Liver (tissue), 9 donors: ENCODE data around the gene GDF10. TPM values are rescaled to one million over a fixed set of nuclear protein-coding genes. Genes with fewer than 3 reads are reported as not detected.

Experiments
- DNase-seq: peaks from one replicate; pipeline ENCODE4 v3.0.0-alpha.2; 2017; ENCODE audit warnings: low spot score
- H3K27ac ChIP-seq, 2 donors: one replicate each; pipeline ENCODE4 v1.7.0; 2013; ENCODE audit warnings: inconsistent platforms in 2 of 2, low read length in 2 of 2, control low read depth in 1 of 2, low read depth in 1 of 2, mild to moderate bottlenecking in 1 of 2
- H3K27me3 ChIP-seq, 4 donors: one replicate each; pipeline versions ENCODE4 v1.6.1 to v1.7.0; 2013; ENCODE audit warnings: low read length in 3 of 4, inconsistent platforms in 1 of 4, mild to moderate bottlenecking in 1 of 4, moderate library complexity in 1 of 4; ENCODE audit not compliant: control insufficient read depth in 4 of 4, insufficient read depth in 4 of 4
- H3K36me3 ChIP-seq, 4 donors: one replicate each; pipeline versions ENCODE4 v1.6.1 to v1.7.0; 2013; ENCODE audit warnings: low read length in 3 of 4, mild to moderate bottlenecking in 3 of 4, low read depth in 1 of 4, moderate library complexity in 1 of 4; ENCODE audit not compliant: control insufficient read depth in 4 of 4, insufficient read depth in 3 of 4
- H3K4me1 ChIP-seq, 4 donors: one replicate each; pipeline versions ENCODE4 v1.6.1 to v1.7.0; 2013; ENCODE audit warnings: low read length in 3 of 4, mild to moderate bottlenecking in 3 of 4, moderate library complexity in 1 of 4; ENCODE audit not compliant: control insufficient read depth in 4 of 4, insufficient read depth in 4 of 4
- H3K4me3 ChIP-seq, 3 donors: one replicate each; pipeline versions ENCODE4 v1.6.1 to v1.7.0; 2013; ENCODE audit warnings: low read length in 3 of 3, control low read depth in 1 of 3, low read depth in 1 of 3, mild to moderate bottlenecking in 1 of 3
- H3K9ac ChIP-seq, 2 donors: one replicate each; pipeline ENCODE4 v1.7.0; 2013; ENCODE audit warnings: low read length in 2 of 2, mild to moderate bottlenecking in 2 of 2, moderate library complexity in 2 of 2, control low read depth in 1 of 2, low read depth in 1 of 2
- H3K9me3 ChIP-seq, 4 donors: one replicate each; pipeline versions ENCODE4 v1.6.1 to v1.7.0; 2013; ENCODE audit warnings: low read length in 3 of 4; ENCODE audit not compliant: control insufficient read depth in 4 of 4
- ATF3 ChIP-seq: IDR thresholded peaks from 2 replicates; pipeline ENCODE4 v1.6.1; 2016; ENCODE audit warnings: antibody characterized with exemption
- EGR1 ChIP-seq, 2 donors: IDR thresholded peaks; 2 replicates each; pipeline ENCODE4 v1.6.1; 2016 to 2018; ENCODE audit warnings: antibody characterized with exemption in 2 of 2, low read depth in 2 of 2
- FOXA1 ChIP-seq: IDR thresholded peaks from 2 replicates; pipeline ENCODE4 v1.6.1; 2016; ENCODE audit warnings: antibody characterized with exemption
- FOXA2 ChIP-seq: IDR thresholded peaks from 2 replicates; pipeline ENCODE4 v1.6.1; 2016; ENCODE audit warnings: antibody characterized with exemption
- GABPA ChIP-seq, 2 donors: IDR thresholded peaks in 1 of 2; conservative IDR thresholded peaks in 1 of 2; 2 replicates each; pipeline ENCODE4 v1.6.1; 2016; ENCODE audit warnings: antibody characterized with exemption in 2 of 2, mild to moderate bottlenecking in 1 of 2, moderate library complexity in 1 of 2
- JUND ChIP-seq, 2 donors: IDR thresholded peaks; 2 replicates each; pipeline ENCODE4 v1.6.1; 2016; ENCODE audit warnings: antibody characterized with exemption in 2 of 2
- MAX ChIP-seq: IDR thresholded peaks from 2 replicates; pipeline ENCODE4 v1.6.1; 2016; ENCODE audit warnings: antibody characterized with exemption
- RAD21 ChIP-seq, 2 donors: IDR thresholded peaks; 2 replicates each; pipeline ENCODE4 v1.6.1; 2016; ENCODE audit warnings: antibody characterized with exemption in 2 of 2, mild to moderate bottlenecking in 2 of 2
- REST ChIP-seq: IDR thresholded peaks from 2 replicates; pipeline ENCODE4 v1.6.1; 2016; ENCODE audit warnings: antibody characterized with exemption, mild to moderate bottlenecking
- YY1 ChIP-seq: IDR thresholded peaks from 2 replicates; pipeline ENCODE4 v1.6.1; 2016; ENCODE audit warnings: antibody characterized with exemption, mild to moderate bottlenecking
- ZBTB33 ChIP-seq: IDR thresholded peaks from 2 replicates; pipeline ENCODE4 v1.6.1; 2016; ENCODE audit warnings: antibody characterized with exemption
- WGBS: extraction: QIAGEN DNeasy Blood & Tissue Kit; methylation state at CpG from one replicate; pipeline ENCODE4 v1.1.7; 2013; 5-methylcytosine and 5-hydroxymethylcytosine counted together
- polyA plus RNA-seq, 2 donors: library from polyadenylated mRNA; stranded (reverse) in 1 of 2; unstranded in 1 of 2; fragments of 200-250 nt in 1 of 2; fragments of >200 nt in 1 of 2; fragmentation: Nextera tagmentation in 1 of 2; extraction: Ambion mirVana in 1 of 2; gene quantifications; one replicate each; pipeline versions ENCODE4 v1.2.1 to v1.2.3, GENCODE V29; 2013 to 2015
- total RNA-seq, 2 donors: library from RNA; depleted of rRNA; stranded (reverse); fragments of >200 nt; gene quantifications; one replicate each; pipeline ENCODE4 v1.2.3, GENCODE V29; 2014
- donor health status: healthy.
- donor health status: healthy.
- donor health status: healthy.
- donor health status: healthy.
- donor health status: healthy.

Gene GDF10
- total and polyA plus RNA-seq, 4 donors, result under 0.01 to 0.28 (median 0.11) TPM

- H3K9ac ChIP-seq, result no peak overlapping the region
- H3K36me3 ChIP-seq, result no peaks in the 10 kb centered on the region
- WGBS, result 82% methylated on average over 4 of the region's 4 CpGs
- H3K4me1 ChIP-seq, result no peaks in the 10 kb centered on the region
- no peak overlapping the region for H3K4me3 ChIP-seq
- no peaks in the 10 kb centered on the region for H3K27me3 ChIP-seq
- TF ChIP-seq REST (no peak), ZBTB33 (no peak), ATF3 (no peak), JUND (IDR thresholded peaks at IDR 0.05) (no peak), FOXA1 (no peak), YY1 (no peak), MAX (no peak), FOXA2 (no peak), RAD21 (IDR thresholded peaks at IDR 0.05) (no peak), GABPA (IDR thresholded peaks at IDR 0.05 in 1 of 2, conservative IDR thresholded peaks at IDR 0.05 in 1 of 2) (no peak), EGR1 (IDR thresholded peaks at IDR 0.05; ENCODE audit: low read depth in 2 of 2) (no peak)
- no peak overlapping the region for H3K27ac ChIP-seq
- no peaks in the 10 kb centered on the region for H3K9me3 ChIP-seq
- DNase-seq, result no peak
These were observed 47.3 kb downstream of the GDF10 start for GRCh38 chr10:47347303-47347675.

- H3K4me3 ChIP-seq, result no peak within 1 kb of the TSS
- no peak within 1 kb of the TSS for H3K27ac ChIP-seq
- no peaks in the 10 kb centered on the region for H3K4me1 ChIP-seq
- no peaks in the 10 kb centered on the region for H3K9me3 ChIP-seq
- TF ChIP-seq ZBTB33 (no peak), REST (no peak), FOXA1 (no peak)
- H3K9ac ChIP-seq, result no peak within 1 kb of the TSS
- no peak for DNase-seq
- H3K27me3 ChIP-seq, result no peaks in the 10 kb centered on the region
- WGBS, result 89% methylated on average over 5 of the region's 5 CpGs
- no peaks in the 10 kb centered on the region for H3K36me3 ChIP-seq
These were observed 48.2 kb downstream of the GDF10 start, which contains the start of gene RBP3 for GRCh38 chr10:47348138-47348651. Gene RBP3 (plus strand): TSS chr10:47348363. CDS start chr10:47348485, 122 bp downstream.
